Upper lobe of right lung (tissue), 1 donor: ENCODE results near the gene SH3BGRL2. TPM values are rescaled to one million over a fixed set of nuclear protein-coding genes. Genes with fewer than 3 reads are reported as not detected.

ENCODE experiments used
- ATAC-seq: fragments of 200-7000 bp; cut with Tn5 transposase; one replicate; pipeline ENCODE4 v1.9.1; 2020; ENCODE audit warnings: mild to moderate bottlenecking, moderate library complexity
- DNase-seq: peaks from one replicate; pipeline ENCODE4 v3.0.0-alpha.2; 2020
- H3K27ac ChIP-seq: fragments of 200-600 bp; one replicate; pipeline ENCODE4 v1.8.0; 2022
- H3K27me3 ChIP-seq: fragments of 200-600 bp; one replicate; pipeline ENCODE4 v1.8.0; 2022; ENCODE audit warnings: mild to moderate bottlenecking
- H3K36me3 ChIP-seq: fragments of 200-600 bp; one replicate; pipeline ENCODE4 v1.8.0; 2022
- H3K4me1 ChIP-seq: fragments of 200-600 bp; one replicate; pipeline ENCODE4 v1.8.0; 2022
- H3K4me3 ChIP-seq: fragments of 200-600 bp; one replicate; pipeline ENCODE4 v1.8.0; 2022; ENCODE audit warnings: mild to moderate bottlenecking
- H3K9me3 ChIP-seq: fragments of 200-600 bp; one replicate; pipeline ENCODE4 v1.8.0; 2022
- intact Hi-C: fragments of 100-400 bp; cut with DNase I; formaldehyde crosslinking; loops from one replicate; pipeline ENCODE4 v1.11.0; 2022
- total RNA-seq: library from RNA; stranded (reverse); fragmentation: NEBNext Ultra II Directional; extraction: Animal tissue kit (Norgen Biotek cat#: 25700); gene quantifications from one replicate; pipeline ENCODE4 v1.2.1, GENCODE V29; 2021
- TF ChIP-seq, protein P1 (sequence below): fragments of 200-600 bp; IDR thresholded peaks from one replicate; pipeline ENCODE4 v1.8.0; 2022; ENCODE audit warnings: antibody characterized with exemption
- donor health status: DM: no; HTN: yes; CAD: no; lungs with severe emphysema.

Gene SH3BGRL2
- total RNA-seq, 1 donor from 2014 or later, result 33.9 TPM

DNA sequence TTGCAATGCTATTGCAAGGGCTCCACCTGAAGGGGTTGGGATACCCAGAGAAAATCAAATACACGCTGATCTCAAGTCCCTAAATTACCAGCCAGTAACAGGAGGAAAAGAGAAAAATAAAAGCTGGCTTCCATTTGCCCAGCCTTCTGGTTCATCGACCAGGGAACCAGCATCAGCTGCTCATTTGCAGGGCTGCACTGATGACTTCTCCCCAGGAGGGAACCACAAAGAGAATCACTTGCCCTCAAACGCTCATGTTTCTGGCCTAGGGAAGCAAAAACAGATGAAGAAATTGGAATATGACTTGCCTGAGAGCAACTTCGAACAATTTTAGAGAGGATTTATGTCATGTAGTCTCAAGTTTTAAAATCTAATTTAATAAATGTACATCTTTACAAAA, 119.7 kb downstream of the SH3BGRL2 start:
- intact Hi-C loops, result no loop called here

More for the DNA sequence above, 119.7 kb downstream of the SH3BGRL2 start:
- Histone ChIP-seq H3K27me3 (no peaks in the 10 kb centered on the region), H3K27ac (no peak overlapping the region), H3K4me1 (no peaks in the 10 kb centered on the region), H3K4me3 (no peak overlapping the region), H3K36me3 (no peaks in the 10 kb centered on the region), H3K9me3 (no peaks in the 10 kb centered on the region)
- TF ChIP-seq, protein P1, sequence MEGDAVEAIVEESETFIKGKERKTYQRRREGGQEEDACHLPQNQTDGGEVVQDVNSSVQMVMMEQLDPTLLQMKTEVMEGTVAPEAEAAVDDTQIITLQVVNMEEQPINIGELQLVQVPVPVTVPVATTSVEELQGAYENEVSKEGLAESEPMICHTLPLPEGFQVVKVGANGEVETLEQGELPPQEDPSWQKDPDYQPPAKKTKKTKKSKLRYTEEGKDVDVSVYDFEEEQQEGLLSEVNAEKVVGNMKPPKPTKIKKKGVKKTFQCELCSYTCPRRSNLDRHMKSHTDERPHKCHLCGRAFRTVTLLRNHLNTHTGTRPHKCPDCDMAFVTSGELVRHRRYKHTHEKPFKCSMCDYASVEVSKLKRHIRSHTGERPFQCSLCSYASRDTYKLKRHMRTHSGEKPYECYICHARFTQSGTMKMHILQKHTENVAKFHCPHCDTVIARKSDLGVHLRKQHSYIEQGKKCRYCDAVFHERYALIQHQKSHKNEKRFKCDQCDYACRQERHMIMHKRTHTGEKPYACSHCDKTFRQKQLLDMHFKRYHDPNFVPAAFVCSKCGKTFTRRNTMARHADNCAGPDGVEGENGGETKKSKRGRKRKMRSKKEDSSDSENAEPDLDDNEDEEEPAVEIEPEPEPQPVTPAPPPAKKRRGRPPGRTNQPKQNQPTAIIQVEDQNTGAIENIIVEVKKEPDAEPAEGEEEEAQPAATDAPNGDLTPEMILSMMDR, result no peak
- no peak for DNase-seq
- ATAC-seq, result no peak

Other genes starting within 250 kb of the SH3BGRL2 start
- 5.4 TPM for gene LCA5, start 93.9 kb upstream of the SH3BGRL2 start, total RNA-seq